DND-41 (cell line): ENCODE data around the gene TLN1.

Experiments
- ATAC-seq: fragments of 200-7000 bp; cut with Tn5 transposase; 3 replicates; pipeline ENCODE4 v1.9.1; 2021; ENCODE audit warnings: low read depth; ENCODE audit not compliant: insufficient read depth
- DNase-seq: peaks from one replicate; pipeline ENCODE4 v3.0.0-alpha.2; 2020
- H2AFZ ChIP-seq: 2 replicates; pipeline ENCODE4 v1.6.0; 2012; ENCODE audit warnings: low read depth, low read length
- H3K27ac ChIP-seq: 2 replicates; pipeline ENCODE4 v1.5.1; 2012; ENCODE audit warnings: low read length, inconsistent platforms
- H3K27me3 ChIP-seq: fragments of 200-600 bp; sonication (generic); 2 replicates; pipeline ENCODE4 v1.6.0; 2012; ENCODE audit warnings: low read length, mild to moderate bottlenecking, inconsistent platforms; ENCODE audit not compliant: insufficient read depth, poor library complexity
- H3K36me3 ChIP-seq: 2 replicates; pipeline ENCODE4 v1.5.1; 2012; ENCODE audit warnings: low read length, inconsistent platforms; ENCODE audit not compliant: insufficient read depth
- H3K4me1 ChIP-seq: 2 replicates; pipeline ENCODE4 v1.5.1; 2012; ENCODE audit warnings: mild to moderate bottlenecking, low read length; ENCODE audit not compliant: insufficient read depth
- H3K4me2 ChIP-seq: 2 replicates; pipeline ENCODE4 v1.6.0; 2012; ENCODE audit warnings: mild to moderate bottlenecking, moderate library complexity, low read length, inconsistent platforms; ENCODE audit not compliant: insufficient read depth
- H3K4me3 ChIP-seq, 2 experiments: fragments of 200-600 bp in 1 of 2; shearing (Covaris generic) in 1 of 2; 2 replicates each; pipeline ENCODE4 v1.5.1; 2012 to 2016; ENCODE audit warnings: inconsistent platforms in 2 of 2, low read length in 2 of 2, mild to moderate bottlenecking in 2 of 2, low read depth in 1 of 2, moderate library complexity in 1 of 2
- H3K79me2 ChIP-seq: 2 replicates; pipeline ENCODE4 v1.6.0; 2012; ENCODE audit warnings: low read length, inconsistent platforms; ENCODE audit not compliant: insufficient read depth
- H3K9ac ChIP-seq: 2 replicates; pipeline ENCODE4 v1.6.0; 2012; ENCODE audit warnings: low read depth, mild to moderate bottlenecking, inconsistent platforms, low read length, moderate library complexity
- H3K9me3 ChIP-seq: 2 replicates; pipeline ENCODE4 v1.5.1; 2012; ENCODE audit warnings: low read length, moderate library complexity, mild to moderate bottlenecking, inconsistent platforms; ENCODE audit not compliant: insufficient read depth, severe bottlenecking
- H4K20me1 ChIP-seq: 2 replicates; pipeline ENCODE4 v1.6.0; 2012; ENCODE audit warnings: low read length; ENCODE audit not compliant: insufficient read depth
- EZH2 ChIP-seq: IDR thresholded peaks from 3 replicates; pipeline ENCODE4 v1.6.1; 2012; ENCODE audit warnings: borderline replicate concordance, low read depth, mild to moderate bottlenecking, moderate library complexity, low read length, inconsistent platforms; ENCODE audit not compliant: severe bottlenecking
- TF ChIP-seq, protein P1 (sequence below): IDR thresholded peaks from 2 replicates; pipeline ENCODE4 v1.5.1; 2012; ENCODE audit warnings: borderline replicate concordance, low read length, moderate library complexity, mild to moderate bottlenecking; ENCODE audit not compliant: poor library complexity, severe bottlenecking; ENCODE audit errors: extremely low read depth

TLN1 gene

DNA sequence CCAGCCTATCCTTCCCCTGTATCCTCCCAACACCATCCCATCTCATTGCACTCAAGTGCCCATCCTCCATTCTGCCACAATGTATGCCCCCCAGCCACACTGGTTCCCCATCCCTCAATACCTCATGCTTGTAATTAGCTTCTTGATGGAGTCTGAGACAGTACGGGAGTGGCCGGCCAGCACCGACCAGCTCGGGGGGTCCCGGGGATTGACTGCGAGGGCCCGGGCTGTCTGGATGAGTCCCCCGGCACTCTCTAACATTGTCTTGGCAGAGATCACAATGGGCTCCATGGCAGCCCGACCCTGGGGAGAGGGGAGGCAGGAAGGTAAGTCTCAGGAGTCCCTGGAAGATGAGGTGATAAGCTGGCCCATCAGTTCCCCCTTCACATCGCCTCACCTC is 25.0 kb downstream of the TLN1 start:
- H3K9me3 ChIP-seq, result no peaks in the 10 kb centered on the region
- H2AFZ ChIP-seq, result no peak overlapping the region
- no peaks in the 10 kb centered on the region for H3K4me1 ChIP-seq
- H3K9ac ChIP-seq, result no peak overlapping the region
- no peaks in the 10 kb centered on the region for H3K27me3 ChIP-seq
- no peak for ATAC-seq
- H3K79me2 ChIP-seq, result no peaks in the 10 kb centered on the region
- TF ChIP-seq, protein P1, sequence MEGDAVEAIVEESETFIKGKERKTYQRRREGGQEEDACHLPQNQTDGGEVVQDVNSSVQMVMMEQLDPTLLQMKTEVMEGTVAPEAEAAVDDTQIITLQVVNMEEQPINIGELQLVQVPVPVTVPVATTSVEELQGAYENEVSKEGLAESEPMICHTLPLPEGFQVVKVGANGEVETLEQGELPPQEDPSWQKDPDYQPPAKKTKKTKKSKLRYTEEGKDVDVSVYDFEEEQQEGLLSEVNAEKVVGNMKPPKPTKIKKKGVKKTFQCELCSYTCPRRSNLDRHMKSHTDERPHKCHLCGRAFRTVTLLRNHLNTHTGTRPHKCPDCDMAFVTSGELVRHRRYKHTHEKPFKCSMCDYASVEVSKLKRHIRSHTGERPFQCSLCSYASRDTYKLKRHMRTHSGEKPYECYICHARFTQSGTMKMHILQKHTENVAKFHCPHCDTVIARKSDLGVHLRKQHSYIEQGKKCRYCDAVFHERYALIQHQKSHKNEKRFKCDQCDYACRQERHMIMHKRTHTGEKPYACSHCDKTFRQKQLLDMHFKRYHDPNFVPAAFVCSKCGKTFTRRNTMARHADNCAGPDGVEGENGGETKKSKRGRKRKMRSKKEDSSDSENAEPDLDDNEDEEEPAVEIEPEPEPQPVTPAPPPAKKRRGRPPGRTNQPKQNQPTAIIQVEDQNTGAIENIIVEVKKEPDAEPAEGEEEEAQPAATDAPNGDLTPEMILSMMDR, result no peak
- TF ChIP-seq EZH2, result no peak
- no peak for DNase-seq
- peaks cover 86% of the 10 kb centered on the region for H3K36me3 ChIP-seq
- H3K4me2 ChIP-seq, result no peak overlapping the region
- H3K27ac ChIP-seq, result no peak overlapping the region
- H3K4me3 ChIP-seq, result no peak overlapping the region
- 0 out of 2 replicates have a peak, but pooled peaks cover 4% of the 10 kb centered on the region for H4K20me1 ChIP-seq

DNA sequence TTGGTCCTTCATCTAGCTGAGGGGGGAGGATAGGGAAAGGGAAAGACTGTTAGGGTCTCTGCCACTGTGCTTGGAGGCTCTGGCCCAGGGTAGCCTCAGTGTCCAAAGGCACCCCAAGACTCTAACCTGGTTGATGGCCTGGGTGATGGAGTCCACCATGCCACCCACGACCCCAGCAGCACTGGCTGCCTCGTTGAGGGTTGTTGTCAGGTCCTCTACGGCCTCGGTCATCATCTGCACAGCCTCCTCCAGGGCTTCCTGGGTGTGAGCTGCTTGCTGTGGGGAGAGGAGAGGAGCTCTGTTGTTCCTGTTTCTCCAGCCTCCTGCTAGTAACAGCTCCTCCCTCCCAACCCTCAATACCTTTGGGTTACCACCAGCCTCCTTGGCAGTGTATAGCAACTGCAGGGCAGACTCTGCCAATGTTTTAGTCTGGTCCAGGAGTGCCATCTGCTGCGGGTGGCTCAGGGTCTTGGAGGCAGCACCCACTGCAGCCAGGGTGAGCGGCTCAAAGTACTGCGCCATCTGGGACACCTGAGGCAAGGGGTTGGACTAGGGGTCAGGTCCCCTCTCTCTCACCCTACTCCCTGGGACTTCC is 26.1 kb downstream of the TLN1 start:
- Histone ChIP-seq H4K20me1 (no peaks in the 10 kb centered on the region), H3K27me3 (no peaks in the 10 kb centered on the region), H3K4me3 (no peak overlapping the region), H3K36me3 (peaks cover 86% of the 10 kb centered on the region), H2AFZ (no peak overlapping the region), H3K9ac (no peak overlapping the region), H3K4me2 (no peak overlapping the region), H3K9me3 (no peaks in the 10 kb centered on the region), H3K4me1 (no peaks in the 10 kb centered on the region), H3K79me2 (no peaks in the 10 kb centered on the region), H3K27ac (no peak overlapping the region)
- TF ChIP-seq, protein P1, result no peak
- no peak for TF ChIP-seq EZH2
- ATAC-seq (no peak), DNase-seq (no peak)

DNA sequence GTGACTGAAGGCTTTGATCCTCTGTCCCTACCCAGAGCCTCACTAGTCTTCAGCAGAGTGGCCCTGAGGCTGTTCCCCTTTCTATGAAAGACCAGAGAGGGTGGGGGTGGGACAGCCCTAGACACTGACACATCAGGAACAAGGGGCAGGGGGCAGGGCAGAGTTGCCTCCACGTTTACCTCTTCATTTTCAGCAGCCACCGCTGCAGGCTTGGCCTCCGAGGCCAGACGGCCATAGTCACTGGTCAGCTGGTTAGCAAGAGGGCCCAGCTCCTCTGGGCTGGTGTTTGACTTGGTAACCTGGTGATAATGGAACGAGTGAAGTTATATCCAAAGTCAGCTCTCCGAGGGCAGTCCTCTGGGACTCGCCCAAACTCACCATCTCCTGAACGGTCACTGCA is 26.6 kb downstream of the TLN1 start:
- H3K9me3 ChIP-seq, result no peaks in the 10 kb centered on the region
- no peaks in the 10 kb centered on the region for H3K4me1 ChIP-seq
- no peaks in the 10 kb centered on the region for H4K20me1 ChIP-seq
- H2AFZ ChIP-seq, result no peak overlapping the region
- no peak overlapping the region for H3K4me2 ChIP-seq
- H3K36me3 ChIP-seq, result peaks cover 86% of the 10 kb centered on the region
- no peak overlapping the region for H3K4me3 ChIP-seq
- no peak overlapping the region for H3K9ac ChIP-seq
- no peaks in the 10 kb centered on the region for H3K79me2 ChIP-seq
- ATAC-seq (no peak), DNase-seq (no peak)
- no peak overlapping the region for H3K27ac ChIP-seq
- TF ChIP-seq EZH2, result no peak
- TF ChIP-seq, protein P1, result no peak
- no peaks in the 10 kb centered on the region for H3K27me3 ChIP-seq
